NCI-H526 treated with DMSO at 0.1 percent for 48 hours (cell line): ENCODE data around the gene GAL3ST3.
"Not testable (repeated sequence)": the region's sequence is repeated elsewhere in the genome, so short reads cannot be mapped to it uniquely, and the experiment has no call there.

Source experiments
- DNase-seq: peaks from one replicate; lab custom pipeline; 2025; lab: John Stamatoyannopoulos, UW

The GAL3ST3 gene

DNA sequence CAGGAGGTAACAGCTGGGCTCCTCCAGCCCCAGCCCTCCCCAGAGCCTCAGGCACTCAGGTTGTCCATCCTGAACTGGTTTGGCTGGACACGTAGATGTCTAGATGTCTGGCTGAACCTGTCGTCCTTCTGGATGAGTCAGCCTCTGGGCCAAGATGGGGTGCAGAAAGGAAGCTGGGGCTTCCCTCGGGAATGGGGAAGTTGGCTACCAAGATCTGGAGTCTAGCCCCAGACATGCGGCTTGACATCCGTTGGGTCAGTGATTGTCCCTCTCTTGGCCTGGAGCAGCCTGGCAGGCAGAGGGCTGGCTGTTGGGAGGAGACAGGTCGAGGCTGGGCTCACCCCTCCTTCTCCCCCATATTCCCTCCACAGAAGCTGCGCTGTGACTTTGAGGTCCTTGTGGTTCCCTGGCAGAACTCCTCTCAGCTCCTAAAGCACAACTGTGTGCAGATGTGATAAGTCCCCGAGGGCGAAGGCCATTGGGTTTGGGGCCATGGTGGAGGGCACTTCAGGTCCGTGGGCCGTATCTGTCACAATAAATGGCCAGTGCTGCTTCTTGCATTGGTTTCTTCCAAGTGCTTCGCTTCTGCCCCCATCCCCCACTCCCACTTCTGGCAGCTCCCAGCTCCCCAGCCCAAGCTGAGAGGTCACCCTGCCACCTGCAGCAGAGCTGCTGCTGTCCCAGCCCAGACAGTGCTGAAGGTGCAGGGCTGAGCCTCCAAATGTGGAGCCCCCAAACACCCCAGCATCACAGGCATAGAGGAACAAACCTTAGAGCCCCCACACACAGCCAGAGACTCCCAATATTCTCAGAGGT lies 35.8 kb downstream of the GAL3ST3 start:
- DNase-seq: no peak

DNA sequence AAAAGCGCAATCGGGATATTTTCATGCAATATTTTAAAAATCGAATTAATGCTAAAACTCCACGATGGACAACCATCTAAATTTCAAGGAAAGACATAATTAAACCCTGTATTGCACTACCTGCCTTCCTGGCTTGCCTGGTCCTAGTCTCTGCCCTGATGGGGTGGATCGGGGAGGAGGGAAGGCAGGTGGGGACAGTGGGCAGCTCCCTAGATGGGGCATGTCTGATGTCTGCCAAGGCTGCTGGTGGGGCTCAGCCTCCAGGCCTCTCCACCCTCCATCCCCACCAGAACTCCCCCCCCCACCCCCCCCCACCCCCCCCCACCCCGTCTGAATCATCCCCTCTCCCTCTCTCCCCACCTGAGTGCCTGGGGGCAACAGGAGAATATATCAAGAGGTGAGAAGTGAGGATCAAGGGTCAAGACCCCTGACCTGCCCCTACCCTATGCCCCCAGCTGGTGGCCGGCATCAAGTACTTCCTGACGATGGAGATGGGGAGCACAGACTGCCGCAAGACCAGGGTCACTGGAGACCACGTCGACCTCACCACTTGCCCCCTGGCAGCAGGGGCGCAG lies 36.5 kb downstream of the GAL3ST3 start:
- DNase-seq: no peak

DNA sequence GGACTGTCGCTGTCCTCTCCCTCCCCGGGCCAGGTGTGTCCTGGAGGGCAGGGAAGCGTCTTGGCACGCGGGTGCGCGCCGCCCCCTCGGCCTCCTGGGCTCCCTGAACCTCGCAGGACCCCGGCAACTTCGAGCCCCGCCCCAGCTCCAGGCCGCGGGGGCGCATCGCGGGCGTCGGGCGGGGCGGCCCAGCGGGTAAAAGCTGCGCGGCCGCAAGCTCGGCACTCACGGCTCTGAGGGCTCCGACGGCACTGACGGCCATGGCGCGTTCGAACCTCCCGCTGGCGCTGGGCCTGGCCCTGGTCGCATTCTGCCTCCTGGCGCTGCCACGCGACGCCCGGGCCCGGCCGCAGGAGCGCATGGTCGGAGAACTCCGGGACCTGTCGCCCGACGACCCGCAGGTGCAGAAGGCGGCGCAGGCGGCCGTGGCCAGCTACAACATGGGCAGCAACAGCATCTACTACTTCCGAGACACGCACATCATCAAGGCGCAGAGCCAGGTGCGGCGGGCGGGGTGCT lies 37.1 kb downstream of the GAL3ST3 start, which contains the start of gene CST6:
CST6 (plus strand) TSS at position 224 of the 519 bp plus-strand sequence; CDS start at position 261, 37 bp downstream.
- no peak for DNase-seq

DNA sequence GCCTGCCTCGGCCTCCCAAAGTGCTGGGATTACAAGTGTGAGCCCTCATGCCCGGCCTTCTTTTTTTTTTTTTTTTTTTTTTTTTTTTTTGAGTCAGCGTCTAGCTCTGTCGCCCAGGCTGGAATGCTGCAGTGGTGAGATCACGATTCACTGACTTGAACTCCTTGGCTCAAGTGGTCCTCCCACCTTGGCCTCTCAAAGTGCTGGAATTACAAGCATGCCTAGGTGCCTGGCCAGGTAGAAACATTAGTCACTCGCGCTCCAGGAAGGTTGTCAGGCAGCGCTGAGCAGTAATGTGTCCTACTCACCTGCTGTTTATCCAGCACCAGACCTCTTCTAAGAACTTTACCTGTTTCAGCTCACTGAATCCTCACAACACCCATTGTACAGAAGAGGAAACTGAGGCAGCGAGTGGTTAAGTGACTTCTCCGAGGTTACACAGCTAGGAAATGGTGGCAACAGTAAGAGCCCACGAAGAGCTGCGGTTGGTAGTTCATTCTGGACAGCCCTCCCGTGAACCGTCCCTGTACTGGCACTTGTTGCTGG lies 37.6 kb downstream of the GAL3ST3 start:
- DNase-seq: no peak

DNA sequence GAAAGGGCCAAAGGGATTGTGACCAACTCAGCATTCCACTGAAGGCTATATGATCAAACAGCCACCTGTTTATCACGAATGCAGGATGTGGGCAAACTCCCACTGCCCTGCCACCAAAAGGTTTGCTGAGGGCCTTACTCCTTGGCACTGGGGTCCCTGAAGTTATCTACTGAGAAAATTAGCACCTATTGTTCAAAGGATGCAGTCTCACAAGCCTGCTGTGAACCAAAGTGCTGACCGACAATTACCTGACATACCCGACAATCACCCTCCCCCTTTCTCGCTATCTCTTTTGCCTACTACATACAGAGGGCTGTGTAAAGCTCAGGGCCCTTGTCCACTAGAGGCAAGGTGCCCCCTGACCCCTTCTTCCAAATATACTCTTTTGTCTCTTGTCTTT lies 38.9 kb downstream of the GAL3ST3 start:
- not testable (repeated sequence) for DNase-seq

DNA sequence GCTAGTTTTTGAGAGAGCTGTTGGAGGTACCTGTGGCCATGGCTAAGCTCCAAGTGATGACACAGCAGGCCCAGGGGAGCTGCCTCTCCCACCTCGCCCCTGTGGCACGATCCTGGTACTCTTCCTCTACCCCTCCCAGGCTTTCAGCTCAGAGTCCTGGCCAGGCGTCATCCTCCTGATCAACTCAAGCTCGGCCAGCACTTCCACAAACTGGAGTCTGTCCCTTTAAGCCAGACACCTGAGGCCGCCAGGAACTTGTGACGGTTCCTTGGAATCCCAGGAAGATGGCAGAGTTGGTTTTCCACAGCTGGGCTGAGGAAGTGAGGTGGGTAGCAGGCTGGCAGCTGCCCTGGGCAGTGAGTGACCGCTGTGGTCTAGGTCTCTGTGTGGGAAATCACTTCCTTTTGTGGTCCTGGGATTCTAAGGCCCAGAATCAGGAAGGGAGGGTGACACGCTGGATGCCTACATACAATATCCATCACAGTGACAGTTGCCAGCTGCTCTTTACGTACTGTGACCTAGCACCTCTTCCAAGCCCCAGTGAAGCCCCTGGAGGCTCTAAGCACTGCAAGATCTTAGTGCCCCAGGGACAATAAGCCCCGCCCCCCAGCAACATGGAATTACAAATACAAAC lies 40.4 kb downstream of the GAL3ST3 start:
- DNase-seq: no peak

DNA sequence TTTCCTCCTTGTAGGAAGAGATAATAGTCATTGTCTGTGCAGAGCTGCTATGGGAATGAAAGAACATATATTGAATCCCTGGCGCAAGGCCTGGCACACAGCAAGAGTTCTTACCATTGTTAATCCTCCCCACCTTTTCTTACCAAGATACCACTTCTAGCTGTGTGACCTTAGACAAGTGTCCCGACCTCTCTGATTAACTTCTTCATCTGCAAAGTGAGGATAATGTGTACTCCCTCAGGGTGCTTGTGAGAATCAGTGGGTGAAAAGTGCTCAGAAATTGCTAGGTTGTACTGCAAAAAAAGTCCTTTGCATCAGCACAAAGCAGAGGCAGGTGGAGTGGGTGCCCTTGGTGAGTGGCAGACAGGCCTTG lies 40.9 kb downstream of the GAL3ST3 start:
- no peak for DNase-seq

DNA sequence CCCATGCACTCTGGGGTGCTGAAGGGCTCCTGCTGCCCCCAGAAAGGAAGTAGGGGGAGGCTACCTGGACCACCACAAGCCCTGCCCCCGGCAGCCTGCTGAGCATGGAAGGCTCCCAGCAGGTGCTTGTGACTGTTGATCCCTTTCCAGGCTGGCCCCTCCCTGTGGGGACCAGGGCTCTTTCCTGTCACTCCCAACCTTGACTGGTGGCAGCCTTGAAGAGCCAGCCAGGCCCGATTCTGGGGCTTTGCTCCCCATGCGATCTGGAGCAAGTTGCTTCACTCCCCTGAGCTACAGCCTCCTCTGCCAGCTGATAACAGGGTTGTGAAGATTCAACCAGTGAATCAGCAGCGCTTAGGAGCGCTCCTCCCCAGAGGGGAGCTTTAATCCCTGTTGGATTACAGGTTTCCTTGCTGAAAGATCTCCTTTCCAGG lies 41.7 kb downstream of the GAL3ST3 start:
- no peak for DNase-seq

DNA sequence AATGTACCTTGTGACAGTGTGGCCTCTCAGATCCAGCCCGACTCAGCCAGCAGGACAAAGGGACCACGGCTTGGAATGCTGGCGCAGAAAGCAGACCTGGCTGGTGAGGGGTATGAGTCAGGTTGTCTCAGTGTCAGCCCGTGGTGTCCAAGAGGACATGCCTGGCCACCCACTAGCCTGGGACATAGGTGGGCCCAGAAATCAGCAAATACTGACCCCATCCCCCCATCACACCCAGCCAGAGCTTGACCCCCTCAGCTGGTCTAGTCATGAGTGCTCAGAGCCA lies 42.1 kb downstream of the GAL3ST3 start:
- DNase-seq: no peak

DNA sequence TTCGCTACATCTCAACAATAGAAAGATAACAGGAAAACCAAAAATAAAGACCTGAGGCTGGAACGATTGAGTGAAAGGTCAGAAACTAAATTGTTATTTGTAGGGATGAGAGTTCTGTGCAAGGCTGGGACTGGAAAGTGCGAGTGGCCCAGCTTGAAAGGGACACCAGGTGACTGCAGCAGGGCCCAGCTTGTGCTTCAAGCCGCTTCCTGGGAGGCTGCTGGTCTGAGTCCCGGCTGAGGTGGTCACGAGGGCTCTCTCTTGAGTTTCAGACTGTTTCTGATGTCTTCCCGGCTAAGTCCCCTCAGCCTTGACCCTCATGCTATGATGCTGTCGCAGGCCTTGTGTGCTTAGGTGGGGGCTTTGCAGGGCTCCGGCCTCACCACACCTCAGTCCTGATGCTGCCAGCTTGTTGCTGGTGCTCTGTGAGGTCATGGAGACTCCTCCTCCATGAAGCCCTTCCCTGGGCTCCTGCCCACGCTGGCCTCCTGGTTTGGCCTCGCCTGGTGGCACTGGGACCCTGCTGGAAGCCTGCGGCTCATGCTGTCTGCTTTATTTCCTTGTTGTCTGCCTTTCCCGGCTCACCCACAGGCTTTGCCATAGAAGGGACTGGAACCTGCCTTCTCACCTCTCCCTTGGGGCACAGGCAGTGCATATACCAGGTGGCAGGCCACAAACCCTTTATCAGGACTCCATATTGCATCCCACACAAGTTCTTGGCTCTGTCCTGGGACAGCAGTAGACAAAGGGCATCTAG lies 42.6 kb downstream of the GAL3ST3 start:
- DNase-seq: no peak

DNA sequence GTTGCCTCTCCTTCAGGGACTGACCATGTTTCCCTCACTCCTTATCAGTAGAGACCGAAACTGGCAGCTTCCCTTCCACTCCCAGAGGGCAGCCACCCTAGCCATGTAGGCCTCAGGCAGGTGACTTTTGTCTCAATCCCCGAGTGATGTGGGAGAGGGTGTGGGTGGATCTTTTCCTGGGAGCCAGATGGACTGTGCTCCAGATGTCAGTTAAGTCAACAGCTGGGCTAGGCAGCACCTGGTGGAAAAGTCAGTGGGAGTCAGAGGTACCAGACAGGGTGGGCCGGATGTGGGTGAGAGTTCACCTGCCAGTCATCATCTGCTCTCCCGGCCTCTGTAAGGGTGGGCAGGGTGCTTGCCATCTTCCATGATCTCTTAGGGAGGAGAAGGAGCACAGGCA lies 44.8 kb downstream of the GAL3ST3 start:
- no peak for DNase-seq

DNA sequence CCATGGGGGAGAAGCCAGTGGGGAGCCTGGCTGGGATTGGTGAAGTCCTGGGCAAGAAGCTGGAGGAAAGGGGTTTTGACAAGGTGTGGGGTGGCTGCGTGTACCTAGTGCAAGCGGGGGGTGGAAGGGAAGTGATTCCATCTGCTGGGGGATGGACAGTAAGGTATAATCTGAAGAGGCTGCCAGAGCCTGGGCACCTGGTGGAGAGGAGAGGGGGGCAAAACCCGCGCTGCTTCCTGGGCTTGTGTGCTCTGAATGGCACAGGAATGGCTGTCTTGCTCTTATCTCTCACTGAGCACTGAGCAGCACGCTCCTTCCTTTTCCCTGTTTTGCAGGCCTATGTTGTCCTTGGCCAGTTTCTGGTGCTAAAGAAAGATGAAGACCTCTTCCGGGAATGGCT lies 45.7 kb downstream of the GAL3ST3 start:
- DNase-seq: no peak

DNA sequence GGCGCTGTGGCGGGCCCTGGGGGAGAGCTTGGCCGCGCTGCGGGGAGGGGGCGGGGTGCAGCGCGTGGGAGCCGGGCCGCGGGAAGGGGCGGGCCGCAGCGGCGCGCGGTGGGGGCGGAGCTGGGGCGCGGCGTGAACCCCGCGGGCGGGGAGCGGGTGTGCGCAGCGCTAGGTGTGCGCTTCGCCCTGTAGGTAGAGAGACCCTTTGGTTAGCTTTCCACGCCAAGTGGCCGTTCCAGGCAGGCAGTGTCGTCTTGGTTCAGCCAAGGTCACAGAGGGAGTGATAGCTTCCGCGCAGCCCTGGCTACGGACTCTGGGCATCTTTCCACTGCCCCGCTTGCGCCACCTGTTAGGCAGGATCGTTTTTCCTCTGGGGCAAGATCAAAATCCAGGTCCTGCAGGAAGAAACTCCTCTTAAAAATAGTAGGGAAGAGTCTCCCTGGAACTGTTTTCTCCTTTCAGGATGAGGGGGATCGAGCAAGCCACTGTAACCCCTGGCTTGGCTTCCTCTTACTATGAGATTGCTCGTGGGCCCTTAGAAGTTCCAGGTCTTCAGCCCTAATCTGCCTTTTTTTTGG lies 46.2 kb downstream of the GAL3ST3 start:
- DNase-seq: no peak

DNA sequence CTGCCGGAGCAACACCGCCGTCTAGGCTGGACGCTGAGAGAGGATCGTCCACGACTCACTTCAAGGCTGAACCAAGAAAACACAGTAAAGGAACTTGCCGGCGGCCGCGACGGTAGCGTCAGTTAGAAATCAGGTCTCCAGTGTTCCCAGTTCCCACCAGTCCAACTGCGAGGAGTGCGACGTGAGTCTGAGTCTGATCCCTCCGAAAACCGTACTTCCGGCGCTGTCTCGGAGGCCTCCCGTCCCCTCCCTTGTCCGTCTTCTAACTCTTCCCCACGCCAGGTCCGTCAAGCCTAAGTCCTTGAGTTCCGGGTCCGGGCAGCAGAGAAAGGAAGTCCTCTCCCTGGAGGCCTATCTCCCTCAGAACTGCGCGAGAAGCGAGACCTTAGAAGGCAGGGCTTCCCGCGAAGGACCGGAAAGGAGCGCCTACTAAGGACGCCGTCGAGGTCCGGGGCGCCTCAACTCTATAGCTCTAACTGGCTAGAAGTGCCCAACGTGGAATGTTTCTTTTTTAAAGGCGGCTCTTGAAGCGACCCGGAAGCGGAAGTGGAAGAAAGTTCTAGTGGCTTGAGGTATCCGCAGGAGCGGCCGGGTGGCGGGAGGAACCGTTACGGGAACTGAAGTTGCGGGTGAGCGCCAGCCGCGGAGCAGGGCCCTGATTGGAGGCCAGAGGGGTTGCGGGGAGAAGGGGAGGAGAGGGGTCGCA lies 46.9 kb downstream of the GAL3ST3 start, which contains the start of the genes BANF1 and EIF1AD:
BANF1 (plus strand) TSS at position 562 of the 706 bp plus-strand sequence. CDS start 748 bp downstream, outside the sequence.
EIF1AD (minus strand) TSS at position 216 of the 706 bp plus-strand sequence. CDS start 1,768 bp downstream, outside the sequence.
- DNase-seq: peak; percentile 100

DNA sequence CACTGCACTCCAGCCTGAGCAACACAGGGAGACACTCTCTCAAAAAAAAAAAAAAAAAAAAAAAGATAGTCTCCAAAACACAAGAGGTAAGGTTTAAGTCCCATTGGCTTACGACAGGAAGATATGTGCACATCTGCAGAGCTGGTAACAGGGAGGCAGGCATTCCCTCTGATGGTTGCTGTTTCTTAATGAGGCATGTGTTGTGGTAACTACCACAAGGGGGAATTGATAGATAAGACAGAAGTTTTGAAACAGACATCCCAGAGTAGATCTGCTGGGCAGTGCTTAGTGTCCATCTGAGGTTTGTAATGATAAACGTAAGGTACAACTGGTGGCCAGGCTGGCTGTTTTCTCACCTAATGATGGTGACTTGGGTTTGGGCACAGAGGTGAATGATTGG lies 51.7 kb downstream of the GAL3ST3 start:
- DNase-seq: no peak

DNA sequence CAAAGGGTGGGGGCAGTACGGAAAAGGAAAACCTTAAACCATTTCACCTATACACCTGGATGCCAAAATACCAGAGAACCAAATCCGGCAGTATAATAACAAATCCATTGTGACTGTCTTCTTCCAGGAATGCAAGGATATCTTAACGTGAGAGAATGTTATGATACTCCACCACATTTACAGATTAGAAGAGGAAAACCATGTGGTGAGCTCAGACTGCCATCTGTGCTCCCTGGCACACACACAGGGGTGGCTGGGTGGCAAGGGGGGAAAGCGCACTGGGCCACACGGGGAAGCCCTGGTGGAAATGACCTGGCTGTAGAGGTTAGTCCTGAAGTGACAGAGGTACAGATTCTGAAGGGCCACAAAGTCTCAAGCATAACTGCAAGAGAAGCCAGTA lies 56.9 kb downstream of the GAL3ST3 start:
- DNase-seq: no peak
